GM19240 (cell line): ENCODE data around the gene SPINK8.
"Not testable (repeated sequence)": the region's sequence is repeated elsewhere in the genome, so short reads cannot be mapped to it uniquely, and the experiment has no call there.

Experiments used
- DNase-seq: peaks from one replicate; pipeline ENCODE4 v3.0.0; 2011; ENCODE audit warnings: low spot score; ENCODE audit not compliant: insufficient read length

Gene SPINK8

GRCh38 chr3:48333346-48334245, at the start of gene SPINK8:
TSS of gene SPINK8 (minus strand) at chr3:48333661. CDS start at chr3:48328341, 5,320 bp downstream.
- DNase-seq, result not testable (repeated sequence)

GRCh38 chr3:48372862-48373435, 39.5 kb upstream of the SPINK8 start:
- no peak for DNase-seq

GRCh38 chr3:48372377-48372770, 38.9 kb upstream of the SPINK8 start:
- DNase-seq, result no peak

GRCh38 chr3:48371651-48372376, 38.4 kb upstream of the SPINK8 start, which contains the start of gene FBXW12:
TSS of gene FBXW12 (plus strand) at chr3:48372219. CDS start at chr3:48372768, 549 bp downstream.
- DNase-seq, result no peak

- no peak for DNase-seq
Measured at GRCh38 chr3:48370333-48370713, 36.9 kb upstream of the SPINK8 start.

GRCh38 chr3:48369693-48370332, 36.4 kb upstream of the SPINK8 start:
- no peak for DNase-seq

- no peak for DNase-seq
Measured at GRCh38 chr3:48367201-48367600, 33.7 kb upstream of the SPINK8 start.

- DNase-seq, result no peak
Measured at GRCh38 chr3:48364840-48365239, 31.4 kb upstream of the SPINK8 start.

- DNase-seq, result no peak
Measured at GRCh38 chr3:48361928-48362327, 28.5 kb upstream of the SPINK8 start.

GRCh38 chr3:48356419-48356818, 23.0 kb upstream of the SPINK8 start:
- no peak for DNase-seq

- no peak for DNase-seq
Measured at GRCh38 chr3:48353987-48354386, 20.5 kb upstream of the SPINK8 start.

- no peak for DNase-seq
Measured at GRCh38 chr3:48352546-48352945, 19.1 kb upstream of the SPINK8 start.

GRCh38 chr3:48347500-48347899, 14.0 kb upstream of the SPINK8 start:
- DNase-seq, result no peak

GRCh38 chr3:48345946-48346572, 12.6 kb upstream of the SPINK8 start:
- DNase-seq, result no peak

GRCh38 chr3:48344867-48345507, 11.5 kb upstream of the SPINK8 start:
- no peak for DNase-seq

GRCh38 chr3:48343432-48343831, 10.0 kb upstream of the SPINK8 start:
- no peak for DNase-seq

- no peak for DNase-seq
Measured at GRCh38 chr3:48338635-48339034, 5.2 kb upstream of the SPINK8 start.

- not testable (repeated sequence) for DNase-seq
Measured at GRCh38 chr3:48337536-48337935, 4.1 kb upstream of the SPINK8 start.

GRCh38 chr3:48335286-48335685, 1.8 kb upstream of the SPINK8 start:
- not testable (repeated sequence) for DNase-seq

- no peak for DNase-seq
Measured at GRCh38 chr3:48334605-48335004, 1.1 kb upstream of the SPINK8 start.
